ENCODE measurements around the gene MPC1. TPM values are rescaled to one million over a fixed set of nuclear protein-coding genes. Genes with fewer than 3 reads are reported as not detected.

MPC1 gene
- total and polyA plus RNA-seq, 2 donors (not counting 3 experiments of a cell fraction or from before 2014, with no cell fraction given), result 15.5 to 17.5 TPM

- peaks cover 4% of the 10 kb centered on the region for H3K4me1 ChIP-seq (ENCODE audit: control insufficient read depth, extremely low read depth, insufficient read depth, low read length)
- H3K4me2 ChIP-seq (ENCODE audit: insufficient read depth, low read length), result no peak overlapping the region
- dilution Hi-C loops (cut with MboI; ENCODE audit: extremely low pct_ligation_motif_present, low sequenced_read_pairs) (no loop called here), intact Hi-C loops (cut with micrococcal nuclease) (no loop called here)
- no peaks in the 10 kb centered on the region for H3K27me3 ChIP-seq (ENCODE audit: control insufficient read depth in 2 of 2, insufficient read depth in 2 of 2, low read length in 2 of 2)
- no peak overlapping the region for H3K9ac ChIP-seq (replicated peaks; ENCODE audit: extremely low read depth, insufficient read depth, low read length)
- no TSS peak for BruUV-seq (replicated peaks)
- ChIA-PET CTCF (interaction anchor here (1.2 to 3.3 kb wide), 6 partner anchors 12 to 103 kb away, joined by 3 to 25 read pairs (median 14); no protein-coding TSS in a partner anchor), POLR2A (interaction anchor here (1.6 kb wide), 1 partner anchor 248 kb away, joined by 5 read pairs; the partner anchor contains the start of gene RPS6KA2)
- no peaks in the 10 kb centered on the region for H4K20me1 ChIP-seq (replicated peaks; ENCODE audit: control insufficient read depth, extremely low read depth, insufficient read depth, low read length)
- no peak overlapping the region for H3K4me3 ChIP-seq (replicated peaks in 1 of 3; ENCODE audit: insufficient read depth in 1 of 3, low read depth in 1 of 3, low read length in 3 of 3)
- H3K9me3 ChIP-seq (replicated peaks; ENCODE audit: control insufficient read depth, insufficient read depth, low read length), result no peaks in the 10 kb centered on the region
- H3K79me2 ChIP-seq (ENCODE audit: control insufficient read depth, insufficient read depth, low read length), result no peaks in the 10 kb centered on the region
- FAIRE-seq (no peak), DNase-seq (ENCODE audit: low read depth, low spot score) (no peak)
- no peaks in the 10 kb centered on the region for H3K36me3 ChIP-seq (ENCODE audit: control insufficient read depth in 2 of 2, extremely low read depth in 1 of 2, insufficient read depth in 2 of 2, low read length in 2 of 2)
- TF ChIP-seq GATA2 (IDR thresholded peaks at IDR 0.05; ENCODE audit: insufficient read depth, insufficient read length, low read depth, low read length) (no peak), MAX (IDR thresholded peaks at IDR 0.05; ENCODE audit: insufficient read depth, insufficient read length) (no peak), POLR2AphosphoS5 (IDR thresholded peaks at IDR 0.05; ENCODE audit: insufficient read depth, low read depth, low read length) (no peak), CTCF (IDR thresholded peaks at IDR 0.05; ENCODE audit: extremely low read depth in 1 of 2, insufficient read depth in 1 of 2, low read depth in 1 of 2, low read length in 2 of 2) (no peak), JUN (IDR thresholded peaks at IDR 0.05; ENCODE audit: borderline replicate concordance, insufficient read depth, insufficient read length, low read depth) (no peak), EZH2 (IDR thresholded peaks at IDR 0.05; ENCODE audit: borderline replicate concordance, low read depth, low read length, severe bottlenecking) (no peak), MYC (IDR thresholded peaks at IDR 0.05; ENCODE audit: low read depth, low read length) (no peak), FOS (IDR thresholded peaks at IDR 0.05; ENCODE audit: borderline replicate concordance, insufficient read depth, low read length) (no peak), POLR2A (IDR thresholded peaks at IDR 0.05; ENCODE audit: low read depth, low read length) (no peak)
- H2AFZ ChIP-seq (ENCODE audit: low read depth, low read length), result no peak overlapping the region
- H3K9me1 ChIP-seq (replicated peaks; ENCODE audit: control insufficient read depth, extremely low read depth, insufficient read depth, low read length), result no peaks in the 10 kb centered on the region
- no peak overlapping the region for H3K27ac ChIP-seq (ENCODE audit: insufficient read depth, low read depth, low read length)
These were observed 3.6 kb downstream of the MPC1 start for GRCh38 chr6:166379103-166379586.
